H9 (cell line): ENCODE measurements around the gene ARMC2. TPM values are rescaled to one million over a fixed set of nuclear protein-coding genes. Genes with fewer than 3 reads are reported as not detected.

Experiments used
- DNase-seq: peaks from one replicate; pipeline ENCODE4 v3.0.0-alpha.2; 2017
- H2AFZ ChIP-seq: one replicate; pipeline ENCODE4 v1.6.1; 2013; ENCODE audit warnings: mild to moderate bottlenecking, low read length, control low read depth, moderate library complexity
- H2AK5ac ChIP-seq: 2 replicates; pipeline ENCODE4 v1.6.1; 2013; ENCODE audit warnings: low read length, control low read depth, mixed read lengths; ENCODE audit not compliant: insufficient read length
- H2BK120ac ChIP-seq: one replicate; pipeline ENCODE4 v1.6.1; 2013; ENCODE audit warnings: low read depth, mild to moderate bottlenecking, low read length, control low read depth, inconsistent platforms; ENCODE audit not compliant: poor library complexity, severe bottlenecking
- H2BK12ac ChIP-seq: 2 replicates; pipeline ENCODE4 v1.6.1; 2013; ENCODE audit warnings: low read length, control low read depth, mixed read lengths, low read depth; ENCODE audit not compliant: insufficient read length
- H2BK15ac ChIP-seq: 2 replicates; pipeline ENCODE4 v1.6.1; 2013; ENCODE audit warnings: low read depth, low read length, control low read depth
- H2BK20ac ChIP-seq: one replicate; pipeline ENCODE4 v1.6.1; 2013; ENCODE audit warnings: low read depth, mild to moderate bottlenecking, low read length, control low read depth, inconsistent platforms; ENCODE audit not compliant: poor library complexity, severe bottlenecking
- H2BK5ac ChIP-seq: 2 replicates; pipeline ENCODE4 v1.6.1; 2013; ENCODE audit warnings: low read length, control low read depth, mixed read lengths; ENCODE audit not compliant: insufficient read length
- H3K14ac ChIP-seq: 2 replicates; pipeline ENCODE4 v1.6.1; 2013; ENCODE audit warnings: low read length, control low read depth; ENCODE audit not compliant: insufficient read depth
- H3K18ac ChIP-seq: 2 replicates; pipeline ENCODE4 v1.6.1; 2013; ENCODE audit warnings: low read depth, mild to moderate bottlenecking, mixed read lengths, low read length, control low read depth; ENCODE audit not compliant: insufficient read length
- H3K23ac ChIP-seq: 2 replicates; pipeline ENCODE4 v1.6.1; 2013; ENCODE audit warnings: low read length, control low read depth, mixed read lengths, low read depth; ENCODE audit not compliant: insufficient read length
- H3K23me2 ChIP-seq: 2 replicates; pipeline ENCODE4 v1.6.1; 2013; ENCODE audit warnings: low read depth, mild to moderate bottlenecking, mixed read lengths, low read length, control low read depth; ENCODE audit not compliant: insufficient read length, poor library complexity, severe bottlenecking
- H3K27ac ChIP-seq: 2 replicates; pipeline ENCODE4 v1.5.1; 2013; ENCODE audit warnings: low read length, control low read depth, mixed read lengths, low read depth; ENCODE audit not compliant: insufficient read length
- H3K27me3 ChIP-seq: 2 replicates; pipeline ENCODE4 v1.6.1; 2013; ENCODE audit warnings: low read length, control low read depth, inconsistent platforms; ENCODE audit not compliant: insufficient read depth
- H3K4ac ChIP-seq: 2 replicates; pipeline ENCODE4 v1.6.1; 2013; ENCODE audit warnings: low read depth, mild to moderate bottlenecking, control low read depth, inconsistent platforms, low read length, moderate library complexity
- H3K4me1 ChIP-seq: 2 replicates; pipeline ENCODE4 v1.6.1; 2013; ENCODE audit warnings: low read length, control low read depth, inconsistent platforms; ENCODE audit not compliant: insufficient read depth
- H3K4me2 ChIP-seq: 2 replicates; pipeline ENCODE4 v1.6.1; 2013; ENCODE audit warnings: low read length, control low read depth, mixed read lengths; ENCODE audit not compliant: insufficient read length, insufficient read depth
- H3K56ac ChIP-seq: 2 replicates; pipeline ENCODE4 v1.6.1; 2013; ENCODE audit warnings: low read depth, mild to moderate bottlenecking, mixed read lengths, low read length, control low read depth; ENCODE audit not compliant: insufficient read length
- H3K79me1 ChIP-seq: 2 replicates; pipeline ENCODE4 v1.6.1; 2013; ENCODE audit warnings: low read depth, mild to moderate bottlenecking, moderate library complexity, low read length, control low read depth, inconsistent platforms; ENCODE audit not compliant: insufficient read depth, poor library complexity, severe bottlenecking
- H3K79me2 ChIP-seq: 2 replicates; pipeline ENCODE4 v1.6.1; 2013; ENCODE audit warnings: low read length, control low read depth, inconsistent platforms; ENCODE audit not compliant: insufficient read depth
- H3K9ac ChIP-seq: 2 replicates; pipeline ENCODE4 v1.6.1; 2013; ENCODE audit warnings: low read length, control low read depth, mixed read lengths; ENCODE audit not compliant: insufficient read length; ENCODE audit errors: extremely low read depth
- H3K9me3 ChIP-seq: one replicate; pipeline ENCODE4 v1.6.1; 2013; ENCODE audit warnings: low read depth, low read length, inconsistent platforms; ENCODE audit not compliant: control insufficient read depth
- H3T11ph ChIP-seq: one replicate; pipeline ENCODE4 v1.6.1; 2013; ENCODE audit warnings: mild to moderate bottlenecking, low read length, control low read depth, inconsistent platforms
- H4K20me1 ChIP-seq: one replicate; pipeline ENCODE4 v1.6.1; 2013; ENCODE audit not compliant: control insufficient read depth, insufficient read length, insufficient read depth
- H4K5ac ChIP-seq: 2 replicates; pipeline ENCODE4 v1.6.1; 2013; ENCODE audit warnings: low read depth, mild to moderate bottlenecking, mixed read lengths, low read length, control low read depth; ENCODE audit not compliant: insufficient read length
- H4K8ac ChIP-seq: replicated peaks from 2 replicates; pipeline ENCODE4 v1.6.1; 2013; ENCODE audit warnings: low read length, control low read depth, mixed read lengths, low read depth; ENCODE audit not compliant: insufficient read length
- H4K91ac ChIP-seq: 2 replicates; pipeline ENCODE4 v1.6.1; 2013; ENCODE audit warnings: low read depth, mild to moderate bottlenecking, moderate library complexity, mixed read lengths, low read length, control low read depth; ENCODE audit not compliant: insufficient read length
- H3K27ac Mint-ChIP-seq, 3 experiments: 2 replicates in 2 of 3; 3 replicates in 1 of 3; pipeline ENCODE4 v1.8.0; 2020 to 2021; ENCODE audit warnings: mixed read lengths in 3 of 3, mild to moderate bottlenecking in 1 of 3, moderate library complexity in 1 of 3
- H3K27me3 Mint-ChIP-seq: 2 replicates; pipeline ENCODE4 v1.8.0; 2021; ENCODE audit warnings: low read depth, mild to moderate bottlenecking, moderate library complexity, mixed read lengths
- H3K36me3 Mint-ChIP-seq, 3 experiments: 2 replicates in 2 of 3; 3 replicates in 1 of 3; pipeline ENCODE4 v1.8.0; 2020 to 2021; ENCODE audit warnings: low read depth in 3 of 3, mixed read lengths in 3 of 3; ENCODE audit not compliant: insufficient read depth in 1 of 3
- H3K4me1 Mint-ChIP-seq, 2 experiments: 2 replicates each; pipeline ENCODE4 v1.8.0; 2020; ENCODE audit warnings: mixed read lengths in 2 of 2
- H3K4me3 Mint-ChIP-seq, 2 experiments: 2 replicates in 1 of 2; 3 replicates in 1 of 2; pipeline ENCODE4 v1.8.0; 2020 to 2021; ENCODE audit warnings: mild to moderate bottlenecking in 2 of 2, mixed read lengths in 2 of 2, moderate library complexity in 1 of 2
- H3K9me3 Mint-ChIP-seq, 2 experiments: 2 replicates in 1 of 2; 3 replicates in 1 of 2; pipeline ENCODE4 v1.8.0; 2020; ENCODE audit warnings: mild to moderate bottlenecking in 2 of 2, mixed read lengths in 2 of 2, moderate library complexity in 1 of 2
- CTCF ChIP-seq: fragments of 200-600 bp; sonication (generic); conservative IDR thresholded peaks from 3 replicates; pipeline ENCODE4 v1.8.0; 2021; ENCODE audit warnings: antibody characterized with exemption, mild to moderate bottlenecking
- WGBS: extraction: QIAGEN DNeasy Blood & Tissue Kit; methylation state at CpG from one replicate; pipeline ENCODE4 v1.1.7; 2013; ENCODE audit warnings: missing lambda C conversion rate, low lambda C conversion rate, mixed read lengths; ENCODE audit not compliant: insufficient read length; ENCODE audit errors: extremely low coverage; 5-methylcytosine and 5-hydroxymethylcytosine counted together
- total RNA-seq: library from RNA; stranded (reverse); gene quantifications from 2 replicates; pipeline ENCODE4 v1.2.1, GENCODE V29; 2021

ARMC2 gene
- total RNA-seq, 1 experiment from 2014 or later, result 2.8 TPM

GRCh38 chr6:108820006-108820405 lies 28.2 kb upstream of the ARMC2 start:
- DNase-seq, result no peak
- H3K4me1 ChIP-seq, result no peaks in the 10 kb centered on the region
- no peaks in the 10 kb centered on the region for H4K20me1 ChIP-seq
- H4K8ac ChIP-seq, result no peak overlapping the region
- H3K27ac ChIP-seq, result no peak overlapping the region
- H3K23ac ChIP-seq, result no peak overlapping the region
- Mint-ChIP-seq H3K4me1 (no peaks in the 10 kb centered on the region), H3K27ac (no peak overlapping the region), H3K36me3 (peaks cover 0 to 14% (median 7%) of the 10 kb centered on the region in 3 experiments; a peak in 4 of 7 replicates), H3K9me3 (peaks cover 21 to 24% of the 10 kb centered on the region in 2 experiments), H3K27me3 (peaks cover 1% of the 10 kb centered on the region), H3K4me3 (no peak overlapping the region)
- H3K56ac ChIP-seq, result no peak overlapping the region
- no peak overlapping the region for H3T11ph ChIP-seq
- H2BK15ac ChIP-seq, result no peak overlapping the region
- H4K91ac ChIP-seq, result no peak overlapping the region
- H3K79me1 ChIP-seq, result no peaks in the 10 kb centered on the region
- H3K23me2 ChIP-seq, result no peaks in the 10 kb centered on the region
- TF ChIP-seq CTCF, result no peak
- H3K18ac ChIP-seq, result no peak overlapping the region
- no peak overlapping the region for H3K4me2 ChIP-seq
- no peak overlapping the region for H2BK20ac ChIP-seq
- H4K5ac ChIP-seq, result no peak overlapping the region
- H2AFZ ChIP-seq, result no peak overlapping the region
- H3K79me2 ChIP-seq, result no peaks in the 10 kb centered on the region
- H3K4ac ChIP-seq, result no peak overlapping the region
- no peak overlapping the region for H2AK5ac ChIP-seq
- no CpG with 5 or more reads among the region's 3 CpGs for WGBS
- no peak overlapping the region for H3K14ac ChIP-seq
- H3K9ac ChIP-seq, result no peak overlapping the region
- H3K9me3 ChIP-seq, result no peaks in the 10 kb centered on the region
- H2BK5ac ChIP-seq, result no peak overlapping the region
- no peak overlapping the region for H2BK120ac ChIP-seq
- H2BK12ac ChIP-seq, result no peak overlapping the region
- no peaks in the 10 kb centered on the region for H3K27me3 ChIP-seq
